ENCODE results near the gene SH3RF3. TPM values are rescaled to one million over a fixed set of nuclear protein-coding genes. Genes with fewer than 3 reads are reported as not detected.

The SH3RF3 gene
- total RNA-seq, 2 experiments from 2014 or later: 1.8 to 2.0 TPM

Small RNA genes within 50 kb of the gene (microRNA-seq; reads per million reads assigned to microRNA genes)
- gene MIR4265 (ENCODE audit: borderline microRNAs expressed, borderline replicate concordance) (not detected), gene MIR4266 (ENCODE audit: borderline microRNAs expressed, borderline replicate concordance) (not detected)

Other genes with a start within 250 kb of the SH3RF3 start
- gene EDAR, start 140.0 kb upstream of the SH3RF3 start, total RNA-seq: 1 to 10 TPM; 1.1 to 1.3 TPM